ENCODE data around the gene LY6G5C. TPM values are rescaled to one million over a fixed set of nuclear protein-coding genes. Genes with fewer than 3 reads are reported as not detected.

Gene LY6G5C
- total and polyA plus RNA-seq, 2 of the 13 experiments (the other 11 are each of a cell fraction or from before 2014, with no cell fraction given) = 0.33 to 0.55 TPM

DNA sequence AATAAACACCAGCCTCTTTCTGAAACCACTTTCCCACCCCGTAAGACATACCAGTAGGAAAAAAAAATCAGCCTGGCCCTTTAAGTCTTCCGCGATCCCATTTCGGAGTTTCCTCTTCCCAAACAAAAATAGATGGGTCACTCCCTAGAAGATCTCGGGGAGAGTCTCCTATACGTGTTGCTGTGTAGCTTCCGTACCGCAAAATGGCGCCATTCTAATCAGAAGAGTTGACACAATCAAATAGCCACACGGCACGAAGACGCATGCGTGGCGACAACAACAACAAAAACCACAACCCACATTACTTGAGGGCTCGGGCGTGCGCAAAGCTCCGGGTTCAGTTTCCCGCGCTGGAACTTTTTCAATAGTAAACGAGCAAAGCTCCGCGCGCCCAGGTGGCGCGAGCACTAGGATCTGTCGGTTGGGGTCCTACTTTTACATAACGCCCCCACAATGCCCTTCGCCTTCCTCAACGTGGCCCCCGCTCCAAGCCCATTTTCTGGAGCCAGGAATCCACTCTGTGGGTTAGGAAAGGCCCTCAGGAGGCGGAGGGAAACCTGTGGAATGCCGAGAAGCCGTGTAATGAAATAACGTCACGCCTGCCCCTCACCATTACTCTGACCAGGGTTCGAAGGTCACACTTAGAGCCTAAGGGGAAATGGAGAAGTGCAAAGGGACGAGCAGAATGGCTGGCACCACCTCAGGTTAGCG lies 15.9 kb downstream of the LY6G5C start, which contains the start of gene GPANK1 (continued):
- no peak for TF ChIP-seq PLRG1 (conservative IDR thresholded peaks at IDR 0.05)
- TF ChIP-seq TRIM22 (IDR thresholded peaks at IDR 0.05) = no peak
- no peak for TF ChIP-seq ZNF768 (CRISPR knock-in tag; IDR thresholded peaks at IDR 0.05)
- 0 out of 2 replicates have a peak, but pooled peaks have one; percentile 67 for TF ChIP-seq PITX1 (CRISPR knock-in tag; IDR thresholded peaks at IDR 0.05)
- TF ChIP-seq TP53 (CRISPR knock-in tag; conservative IDR thresholded peaks at IDR 0.05) = no peak
- no peak for TF ChIP-seq ZBTB4 (CRISPR knock-in tag; IDR thresholded peaks at IDR 0.05; ENCODE audit: borderline replicate concordance)
- peak; percentile 17; the same call in 1 of the 2 replicates for TF ChIP-seq ZNF33A (CRISPR knock-in tag; IDR thresholded peaks at IDR 0.05; ENCODE audit: borderline replicate concordance)
- TF ChIP-seq ZNF761 (CRISPR knock-in tag; conservative IDR thresholded peaks at IDR 0.05) = no peak; the same call in 1 of the 2 replicates
- no peak for TF ChIP-seq ZNF660 (CRISPR knock-in tag; IDR thresholded peaks at IDR 0.05; ENCODE audit: borderline replicate concordance, low read depth)
- TF ChIP-seq SOX13 (IDR thresholded peaks at IDR 0.05) = no peak
- TF ChIP-seq SOX13 (CRISPR knock-in tag; conservative IDR thresholded peaks at IDR 0.05 in 1 of 2, IDR thresholded peaks at IDR 0.05 in 1 of 2) = peak in 1 of 2 experiments; percentile 14; a peak in 2 of 4 replicates
- TF ChIP-seq NFE2L1 (CRISPR knock-in tag; IDR thresholded peaks at IDR 0.05; ENCODE audit: borderline replicate concordance) = no peak
- TF ChIP-seq CBX2 (IDR thresholded peaks at IDR 0.05; ENCODE audit: low read depth, low read length) = no peak
- TF ChIP-seq CBX2 (CRISPR knock-in tag; IDR thresholded peaks at IDR 0.05; ENCODE audit: low read depth) = 0 out of 2 replicates have a peak, but pooled peaks have one; percentile 27
- TF ChIP-seq ZNF550 (CRISPR knock-in tag; IDR thresholded peaks at IDR 0.05; ENCODE audit: borderline replicate concordance) = peak; percentile 98; the same call in 1 of the 2 replicates
- TF ChIP-seq ZNF501 (CRISPR knock-in tag; IDR thresholded peaks at IDR 0.05) = 0 out of 2 replicates have a peak, but pooled peaks have one; percentile 18
- TF ChIP-seq ZNF704 (CRISPR knock-in tag; IDR thresholded peaks at IDR 0.05; ENCODE audit: borderline replicate concordance) = peak; percentile 62; the same call in 1 of the 2 replicates
- peak; percentile 75 for TF ChIP-seq ARID3A (IDR thresholded peaks at IDR 0.05; ENCODE audit: low read depth, low read length)
- no peak for TF ChIP-seq KAT7 (CRISPR knock-in tag; IDR thresholded peaks at IDR 0.05; ENCODE audit: borderline replicate concordance)
- TF ChIP-seq TFAP4 (IDR thresholded peaks at IDR 0.05; ENCODE audit: borderline replicate concordance, low read depth) = peak; percentile 12; the same call in 1 of the 2 replicates
- TF ChIP-seq KDM5B (CRISPR knock-in tag; IDR thresholded peaks at IDR 0.05; ENCODE audit: borderline replicate concordance) = no peak; the same call in 1 of the 2 replicates
